Glomerular endothelial cell (primary cell): ENCODE data around the gene SLC9A3. TPM values are rescaled to one million over a fixed set of nuclear protein-coding genes. Genes with fewer than 3 reads are reported as not detected.
"Not testable (repeated sequence)": the region's sequence is repeated elsewhere in the genome, so short reads cannot be mapped to it uniquely, and the experiment has no call there.

Source experiments
- DNase-seq: peaks from one replicate; pipeline ENCODE4 v3.0.0-alpha.2; 2011; ENCODE audit warnings: low read depth, low spot score; ENCODE audit errors: extremely low read depth
- total RNA-seq: library from RNA; depleted of rRNA; stranded (reverse); fragments of >200 nt; gene quantifications from 2 replicates; pipeline ENCODE4 v1.2.3, GENCODE V29; 2015

SLC9A3 gene
- 2.2 and 3.1 TPM in 2 replicates for total RNA-seq

DNA sequence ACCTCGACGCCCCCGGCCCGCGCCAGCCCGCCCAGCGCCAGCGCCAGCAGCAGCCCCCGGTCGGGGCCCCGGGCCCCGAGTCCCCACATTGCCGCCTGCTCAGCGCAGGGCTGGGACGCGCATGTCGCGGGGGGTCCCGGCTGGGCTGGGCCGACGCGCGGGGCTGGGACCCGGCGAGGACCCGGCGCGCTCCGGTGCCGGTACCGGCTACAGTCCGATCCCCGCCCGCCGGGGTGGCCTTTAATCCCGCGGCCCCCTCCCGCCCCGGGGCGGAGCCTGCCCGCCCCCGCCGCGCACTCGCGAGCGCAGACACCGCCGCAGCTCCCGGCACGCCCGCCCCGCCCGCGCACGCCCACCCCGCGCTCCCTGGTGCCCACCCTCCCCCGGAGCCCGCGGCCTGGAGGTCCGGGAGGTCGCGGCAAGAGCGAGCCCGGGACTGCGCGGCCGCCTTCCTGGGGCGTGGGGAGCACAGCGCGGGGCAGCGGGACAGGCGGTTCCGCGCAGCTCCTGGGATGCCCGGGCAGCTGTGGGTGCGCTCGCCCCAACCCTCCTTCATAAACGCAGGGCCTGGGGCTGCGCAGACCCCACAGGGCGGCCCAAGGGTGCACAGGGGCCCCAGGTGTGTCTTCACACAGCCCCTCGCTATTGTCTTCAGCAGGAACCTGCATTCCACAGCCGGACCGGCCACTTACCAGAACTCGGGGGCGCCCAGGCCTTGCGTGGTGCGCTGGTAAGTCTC is at the start of gene SLC9A3:
SLC9A3 (minus strand) TSS at position 216 of the 739 bp plus-strand sequence.
- DNase-seq = no peak

DNA sequence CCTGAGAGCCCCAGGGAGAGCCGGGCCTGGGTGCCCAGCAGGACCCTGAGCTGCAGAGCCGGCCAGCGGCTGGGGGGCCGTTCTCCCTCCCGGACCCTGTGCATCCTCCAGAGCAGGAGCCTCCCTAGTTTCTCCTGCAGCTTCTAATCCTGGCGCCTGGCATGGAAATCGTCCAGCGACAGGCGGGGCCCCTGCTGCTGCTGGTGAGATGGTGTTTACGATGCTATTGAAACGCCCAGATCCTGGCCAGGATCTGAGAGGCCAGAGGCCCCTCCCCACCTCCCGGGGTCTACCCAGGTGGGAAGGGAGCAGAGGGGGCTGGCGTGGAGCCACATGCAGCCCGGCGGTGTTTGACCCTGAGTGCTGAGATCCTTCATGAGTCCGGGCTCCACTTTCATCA is 49.7 kb upstream of the SLC9A3 start:
- DNase-seq = no peak

DNA sequence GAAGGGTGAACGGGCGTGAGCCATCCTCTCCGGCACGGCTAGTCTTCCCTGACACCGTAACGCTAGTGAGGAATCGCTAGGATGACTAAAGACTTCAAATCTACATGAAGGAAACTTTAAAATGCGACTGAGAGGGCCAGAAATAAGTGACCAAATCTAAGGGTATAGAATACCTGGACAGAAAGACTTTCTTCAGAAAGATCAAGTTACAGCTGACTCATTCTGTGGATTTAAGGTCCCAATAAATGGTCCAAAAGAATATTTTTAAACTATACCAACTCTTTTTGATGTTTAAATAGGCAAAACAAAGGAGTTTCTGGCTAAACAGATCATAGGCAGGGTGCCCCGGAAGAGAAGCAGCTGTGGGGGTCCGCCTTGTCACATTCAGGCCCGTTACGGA is 49.0 kb upstream of the SLC9A3 start:
- no peak for DNase-seq

DNA sequence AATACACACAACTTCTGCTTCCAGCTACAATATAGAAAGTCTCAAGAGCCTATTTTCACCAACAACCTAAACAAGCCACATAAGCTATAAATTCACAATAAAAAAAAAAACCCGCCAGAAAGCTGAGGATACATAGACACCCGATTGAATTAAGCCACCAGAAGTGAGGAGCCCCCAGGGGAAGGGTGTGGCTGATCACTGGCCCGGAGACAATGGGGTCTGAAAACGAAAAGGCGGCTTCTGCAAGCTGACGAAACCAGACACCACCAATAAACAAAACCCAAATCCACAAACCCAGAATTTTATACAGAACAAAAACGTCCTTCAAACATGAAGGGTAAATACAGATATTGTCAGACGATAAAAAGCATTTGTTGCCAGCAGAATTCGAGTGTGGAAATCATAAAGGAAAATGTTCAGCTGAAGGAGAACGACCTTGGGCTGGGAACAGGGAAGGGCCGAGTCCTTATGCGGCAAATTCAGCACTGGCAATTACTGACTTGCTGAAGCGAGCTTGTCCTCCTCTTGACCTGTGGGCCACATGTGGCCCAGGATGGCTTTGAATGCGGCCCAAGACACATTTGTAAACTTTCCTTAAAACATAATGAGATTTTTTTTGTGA is 48.3 kb upstream of the SLC9A3 start:
- DNase-seq = no peak

DNA sequence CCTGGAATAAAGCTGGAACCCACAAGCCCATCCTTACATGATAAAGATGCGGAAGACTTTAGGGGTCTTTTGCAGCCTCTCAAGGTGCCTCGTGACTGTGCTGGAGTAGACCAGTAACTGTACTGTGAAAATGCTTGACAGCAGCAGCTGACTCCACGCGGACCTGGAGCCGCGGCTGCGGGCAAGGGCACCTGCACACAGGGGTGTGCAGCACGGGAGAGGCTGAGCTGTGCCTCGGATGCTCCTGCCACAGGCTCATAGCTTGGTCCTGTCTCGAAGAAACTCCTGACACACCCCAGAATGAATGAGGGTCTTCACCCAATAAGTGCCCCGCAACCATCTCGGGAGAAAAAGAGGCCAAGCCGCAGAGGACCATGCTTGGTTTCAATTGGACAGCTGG is 47.5 kb upstream of the SLC9A3 start:
- DNase-seq = no peak

DNA sequence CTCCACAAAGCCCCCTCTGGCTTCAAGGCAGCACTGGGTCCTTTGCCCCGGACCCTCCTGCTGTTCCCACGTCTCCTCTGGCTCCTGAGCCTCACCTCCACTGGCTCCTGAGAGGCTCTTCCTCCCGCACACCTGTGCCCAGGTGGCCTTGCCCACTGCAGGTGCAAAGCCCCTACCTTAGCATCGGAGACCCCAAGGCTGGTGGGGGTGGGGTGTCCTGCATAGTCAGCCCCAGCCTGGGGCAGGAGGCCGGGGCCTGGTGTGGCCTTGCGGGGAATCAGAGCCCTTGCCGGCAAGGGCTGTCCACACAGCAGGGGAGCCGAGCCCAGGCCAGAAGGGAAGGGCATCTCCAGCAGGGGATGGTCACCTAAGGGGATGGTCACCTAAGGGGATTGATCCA is 46.6 kb upstream of the SLC9A3 start:
- no peak for DNase-seq

DNA sequence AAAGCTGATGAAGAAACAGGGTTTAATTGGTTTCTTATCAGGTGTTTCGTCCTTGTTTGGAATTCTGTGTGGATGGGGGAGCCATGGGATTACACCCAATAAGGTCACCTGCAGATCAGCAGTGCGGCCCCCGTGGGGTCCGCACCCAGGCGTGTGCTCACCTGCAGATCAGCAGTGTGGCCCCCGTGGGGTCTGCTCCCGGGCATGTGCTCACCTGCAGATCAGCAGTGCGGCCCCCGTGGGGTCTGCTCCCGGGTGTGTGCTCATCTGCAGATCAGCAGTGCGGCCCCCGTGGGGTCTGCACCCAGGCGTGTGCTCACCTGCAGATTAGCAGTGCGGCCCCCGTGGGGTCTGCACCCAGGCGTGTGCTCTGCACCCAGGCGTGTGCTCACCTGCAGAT is 46.2 kb upstream of the SLC9A3 start:
- DNase-seq = no peak

DNA sequence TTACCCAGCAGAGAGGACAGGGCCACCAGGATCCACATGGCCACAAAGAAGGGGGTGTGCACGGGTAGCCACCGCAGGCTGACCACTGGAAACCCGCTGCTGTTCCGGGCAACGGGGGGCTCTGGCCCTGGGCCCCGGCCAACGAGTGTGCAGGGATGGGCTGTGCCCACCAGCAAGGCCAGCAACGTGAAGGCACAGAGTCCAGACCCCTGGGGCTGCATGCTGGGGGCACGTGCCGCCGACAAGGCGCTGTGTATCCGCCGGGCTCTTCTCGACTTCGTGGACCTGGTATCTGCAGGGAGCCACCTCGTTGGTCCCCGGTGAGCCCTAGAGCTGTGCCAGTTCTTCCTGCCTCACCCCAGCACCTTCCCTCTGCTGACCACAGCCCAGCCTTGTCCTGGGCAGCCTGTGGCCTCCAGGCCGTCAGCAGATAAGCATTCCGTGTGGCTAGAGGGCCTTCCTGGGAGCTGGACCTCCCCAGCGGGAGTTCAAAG is 45.7 kb upstream of the SLC9A3 start:
- no peak for DNase-seq

DNA sequence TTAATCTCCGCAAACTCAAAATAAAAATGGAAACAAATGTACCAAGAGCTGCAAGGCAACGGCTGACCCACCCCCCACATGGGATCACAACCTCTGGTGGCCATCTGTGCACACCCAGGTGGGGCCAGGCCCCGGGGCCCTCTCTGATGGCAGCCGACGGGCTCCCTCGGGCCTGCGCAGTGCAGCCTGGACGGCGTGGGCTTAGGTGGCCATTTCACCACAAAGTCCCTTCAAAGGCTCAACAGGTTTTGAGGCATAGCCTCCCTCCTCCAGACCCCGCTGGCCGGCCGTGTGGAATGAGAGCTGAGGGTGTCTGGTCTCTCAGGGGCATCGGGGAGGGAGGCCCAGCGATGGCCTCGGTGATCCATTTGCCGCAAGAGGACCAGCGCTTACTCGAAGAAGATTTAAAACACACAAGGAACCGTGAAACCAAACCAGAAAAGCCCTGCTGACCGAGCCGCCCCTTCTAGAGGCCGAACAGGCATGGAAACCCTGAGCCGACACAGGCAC is 45.2 kb upstream of the SLC9A3 start:
- no peak for DNase-seq

DNA sequence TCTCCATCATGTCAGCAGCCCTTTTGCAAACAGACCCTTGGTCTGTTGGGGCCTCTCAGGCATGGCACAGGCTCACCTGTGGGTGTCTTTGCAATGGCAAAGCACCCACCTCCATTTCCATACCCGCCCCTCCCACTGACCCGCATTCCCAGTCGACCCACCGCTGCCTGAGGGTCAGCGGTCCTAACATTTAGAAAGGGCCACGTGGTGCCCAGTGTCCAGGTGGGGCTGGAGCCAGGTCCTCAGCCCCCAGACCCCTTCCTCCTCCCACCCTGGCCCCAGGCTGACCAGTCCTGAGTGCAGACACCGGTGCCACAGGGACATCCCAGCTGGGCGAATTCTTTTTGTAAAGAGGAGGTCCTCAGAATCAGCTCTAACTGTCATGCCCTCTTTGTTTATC is 44.6 kb upstream of the SLC9A3 start:
- DNase-seq = no peak

DNA sequence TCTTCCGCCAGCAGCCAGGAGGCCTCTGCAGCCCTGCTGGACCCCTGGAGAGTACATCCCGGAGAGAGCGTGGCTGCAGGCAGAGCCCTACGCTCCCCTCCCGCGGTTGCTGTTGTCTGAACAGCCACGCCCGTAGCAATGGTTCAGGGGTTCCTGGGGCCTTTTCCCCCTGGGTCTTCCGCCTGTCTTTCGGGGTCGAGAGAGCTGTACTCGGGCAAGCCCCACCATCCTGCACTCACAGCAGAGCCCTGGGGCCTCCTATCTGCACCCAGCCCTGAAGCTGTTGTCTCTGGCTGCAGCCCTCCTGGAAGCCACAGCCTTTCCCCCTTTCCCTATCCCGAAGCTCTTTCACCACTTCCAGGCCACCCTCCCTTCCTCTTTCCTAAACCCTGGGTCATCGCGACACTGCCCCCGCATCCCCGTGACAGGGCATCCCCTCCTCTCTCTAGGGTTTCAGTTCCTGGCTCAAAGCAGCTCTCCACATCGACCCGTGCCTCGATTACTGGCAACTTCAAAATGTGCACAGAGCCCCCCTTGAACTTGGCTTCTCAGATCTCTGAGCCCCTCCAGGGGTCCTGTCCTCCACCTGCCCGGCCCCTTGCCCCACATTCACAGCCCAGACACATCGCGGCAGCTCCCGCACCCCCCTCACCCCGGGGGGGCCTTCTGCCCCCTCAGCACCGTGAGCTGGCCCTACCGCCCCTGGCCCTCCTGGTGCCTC is 44.0 kb upstream of the SLC9A3 start:
- DNase-seq = no peak

DNA sequence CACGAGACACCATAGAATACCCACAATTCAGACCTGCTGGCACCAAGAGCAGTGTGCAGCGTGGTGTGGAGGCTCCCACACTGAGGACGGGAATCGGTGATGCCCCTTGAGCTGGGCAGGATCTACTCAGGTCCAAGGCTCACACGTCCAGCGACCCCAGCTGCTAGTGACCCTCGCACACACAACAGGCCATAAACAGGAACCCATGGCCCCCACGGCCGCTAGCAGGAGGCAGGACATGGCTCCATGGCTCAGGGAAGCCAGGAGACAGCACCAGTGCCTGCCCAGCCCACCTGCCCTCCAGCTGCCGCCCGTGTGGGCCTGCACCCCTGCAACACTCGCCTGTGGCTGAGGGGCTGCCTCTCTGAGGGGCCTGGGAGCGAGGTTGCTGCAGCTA is 43.4 kb upstream of the SLC9A3 start:
- no peak for DNase-seq

DNA sequence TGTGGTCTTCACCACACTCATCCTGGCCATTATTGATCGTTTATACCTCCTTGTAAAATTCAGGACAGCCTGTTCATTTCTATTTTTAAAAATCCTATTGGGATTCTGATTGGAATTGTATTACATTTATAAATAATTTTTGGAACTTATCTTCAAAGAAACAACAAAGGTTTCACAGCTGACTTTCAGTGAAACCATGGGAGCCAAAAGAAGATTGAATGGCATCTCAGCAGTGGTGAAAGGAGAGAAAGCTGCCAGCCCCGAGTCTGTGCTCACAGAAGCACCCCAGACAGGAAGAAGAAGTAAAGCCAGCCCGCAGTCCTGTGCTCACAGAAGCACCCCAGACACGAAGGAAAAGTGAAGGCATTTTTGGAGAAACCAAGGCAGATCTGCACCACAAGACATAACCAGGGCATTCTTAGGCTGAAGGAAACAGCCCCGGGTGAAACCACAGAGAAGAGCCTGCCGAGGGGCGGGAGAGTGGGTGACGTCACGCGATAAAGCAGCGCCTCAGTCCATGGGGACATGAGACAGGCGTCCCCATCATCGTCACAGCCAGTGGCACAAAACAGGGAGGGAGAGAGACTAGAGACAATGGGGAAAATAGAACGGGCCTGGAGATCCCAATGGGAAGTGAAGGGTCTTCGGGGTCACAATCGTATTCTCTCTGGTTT is 42.5 kb upstream of the SLC9A3 start:
- DNase-seq = no peak

DNA sequence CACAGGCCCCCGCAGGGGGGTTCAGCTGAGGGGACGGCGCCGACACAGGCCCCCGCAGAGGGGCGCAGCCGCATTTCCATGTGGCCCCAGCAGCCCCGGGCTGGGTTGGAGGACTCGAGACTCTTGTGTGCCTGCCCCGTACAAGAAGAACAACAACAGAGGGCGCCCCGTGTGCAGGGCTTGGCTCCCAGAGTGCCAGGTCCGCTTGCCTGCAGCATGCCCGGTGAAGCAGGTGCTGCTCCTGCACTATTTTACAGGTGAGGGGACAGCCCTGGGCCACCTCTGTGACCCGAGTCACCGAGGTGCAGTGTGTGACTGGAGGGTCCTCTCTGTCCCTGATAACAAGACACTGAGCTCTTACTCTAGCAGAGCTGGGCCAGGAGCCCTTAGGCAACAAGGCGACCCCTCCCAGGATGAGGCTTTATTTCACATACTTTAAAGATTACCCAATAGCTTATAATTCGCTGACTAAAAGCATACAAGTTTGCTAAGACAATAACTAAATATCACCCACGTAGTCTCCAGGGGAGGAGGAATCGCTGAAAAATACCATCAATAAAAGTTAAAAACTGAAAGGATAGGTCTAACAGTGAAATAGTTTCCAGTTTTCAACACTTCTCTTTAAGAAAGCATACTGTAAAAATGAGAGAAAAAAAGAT is 41.7 kb upstream of the SLC9A3 start:
- no peak for DNase-seq

DNA sequence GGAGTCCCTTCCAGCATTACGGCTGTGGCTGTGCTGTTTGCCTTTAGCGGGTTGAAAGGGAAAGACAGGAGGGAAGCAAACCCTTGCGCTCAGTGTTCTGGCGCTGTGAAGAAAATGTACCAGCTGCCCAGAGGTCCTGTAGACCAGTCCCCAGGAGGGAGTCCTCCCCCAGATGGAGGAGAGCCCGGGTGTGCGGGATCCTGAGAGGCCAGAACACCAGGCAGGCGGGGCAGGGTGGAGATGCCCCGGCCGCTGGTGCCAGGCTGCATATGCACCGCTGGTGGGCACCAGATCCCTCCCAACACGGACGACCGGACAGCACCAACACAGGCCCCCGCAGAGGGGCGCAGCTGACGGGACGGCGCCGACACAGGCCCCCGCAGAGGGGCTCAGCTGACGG is 37.2 kb upstream of the SLC9A3 start:
- DNase-seq = no peak

DNA sequence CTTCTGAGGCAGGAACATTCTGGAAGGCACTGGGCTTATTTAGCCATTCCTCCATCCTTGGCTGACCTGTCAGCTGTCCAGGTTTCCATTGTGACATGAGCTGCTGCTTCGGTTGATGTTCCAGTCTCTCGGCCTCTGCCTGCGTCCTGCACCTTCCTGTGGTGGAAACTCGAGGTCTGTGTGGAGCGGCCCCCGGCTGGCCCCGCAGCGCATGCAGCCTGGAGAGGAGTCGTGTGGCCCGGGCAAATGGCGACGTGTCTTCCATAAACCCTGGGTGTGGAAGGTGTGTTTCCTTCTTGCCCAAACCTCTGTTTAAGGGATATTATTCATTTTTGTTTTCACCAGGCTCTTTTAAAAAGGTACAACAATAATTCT is 36.5 kb upstream of the SLC9A3 start:
- DNase-seq = no peak

DNA sequence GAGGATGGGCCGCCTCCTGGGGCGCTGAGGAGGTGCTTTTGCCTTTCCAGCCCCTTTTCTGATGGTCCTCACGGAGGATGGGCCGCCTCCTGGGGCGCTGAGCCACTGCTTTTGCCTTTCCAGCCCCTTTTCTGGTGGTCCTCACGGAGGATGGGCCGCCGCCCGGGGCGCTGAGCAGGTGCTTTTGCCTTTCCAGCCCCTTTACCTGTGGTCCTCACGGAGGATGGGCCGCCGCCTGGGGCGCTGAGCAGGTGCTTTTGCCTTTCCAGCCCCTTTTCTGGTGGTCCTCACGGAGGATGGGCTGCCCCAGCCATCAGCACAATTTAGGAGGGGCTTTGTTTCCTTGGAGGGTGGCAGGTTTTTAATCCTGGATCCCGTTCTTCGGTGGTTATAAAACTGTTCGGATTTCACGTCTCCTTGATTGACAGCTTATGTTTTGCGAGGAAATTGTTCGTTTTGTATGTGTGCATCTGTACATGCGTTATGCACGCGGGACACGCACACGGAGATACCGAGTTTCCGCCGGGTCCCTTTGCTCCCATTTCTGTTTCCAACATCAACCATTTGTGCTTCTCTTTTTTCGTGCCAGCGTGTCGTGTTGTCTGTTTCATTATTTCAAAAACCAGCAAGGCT is 34.7 kb upstream of the SLC9A3 start:
- no peak for DNase-seq

DNA sequence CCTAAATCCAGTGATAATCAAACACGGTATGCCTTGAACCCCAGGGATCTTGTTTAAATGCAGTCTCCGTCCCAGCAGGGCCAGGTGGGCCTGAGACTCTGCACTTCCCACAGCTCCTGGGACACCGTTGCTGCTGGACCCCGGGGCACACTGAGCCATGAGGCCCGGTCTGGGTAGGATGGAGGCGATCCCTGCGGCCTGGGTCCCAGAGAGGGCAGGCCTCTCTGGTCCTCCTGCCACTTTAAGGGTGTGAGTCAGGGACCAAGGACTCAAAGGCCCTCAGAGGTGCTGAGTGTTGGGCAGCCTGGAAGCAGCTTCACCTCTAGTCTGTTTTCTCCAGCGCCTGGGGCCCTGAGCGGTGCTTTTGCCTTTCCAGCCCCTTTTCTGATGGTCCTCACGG is 34.1 kb upstream of the SLC9A3 start:
- no peak for DNase-seq

DNA sequence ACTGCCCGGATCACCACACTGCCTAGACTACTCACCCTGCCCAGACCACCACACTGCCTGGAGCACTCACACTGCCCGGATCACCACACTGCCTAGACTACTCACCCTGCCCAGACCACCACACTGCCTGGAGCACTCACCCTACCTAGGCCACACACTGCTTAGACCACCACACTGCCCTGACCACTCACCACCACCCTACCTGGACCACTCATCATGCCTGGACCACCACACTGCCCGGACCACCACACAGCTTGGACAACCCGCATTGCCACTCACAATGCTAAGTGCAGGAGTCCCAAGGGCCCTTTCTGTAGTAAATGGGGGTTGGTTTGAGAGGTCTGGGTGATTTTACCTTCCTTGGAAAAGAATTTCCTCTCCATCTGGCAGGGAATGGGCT is 33.7 kb upstream of the SLC9A3 start:
- not testable (repeated sequence) for DNase-seq

DNA sequence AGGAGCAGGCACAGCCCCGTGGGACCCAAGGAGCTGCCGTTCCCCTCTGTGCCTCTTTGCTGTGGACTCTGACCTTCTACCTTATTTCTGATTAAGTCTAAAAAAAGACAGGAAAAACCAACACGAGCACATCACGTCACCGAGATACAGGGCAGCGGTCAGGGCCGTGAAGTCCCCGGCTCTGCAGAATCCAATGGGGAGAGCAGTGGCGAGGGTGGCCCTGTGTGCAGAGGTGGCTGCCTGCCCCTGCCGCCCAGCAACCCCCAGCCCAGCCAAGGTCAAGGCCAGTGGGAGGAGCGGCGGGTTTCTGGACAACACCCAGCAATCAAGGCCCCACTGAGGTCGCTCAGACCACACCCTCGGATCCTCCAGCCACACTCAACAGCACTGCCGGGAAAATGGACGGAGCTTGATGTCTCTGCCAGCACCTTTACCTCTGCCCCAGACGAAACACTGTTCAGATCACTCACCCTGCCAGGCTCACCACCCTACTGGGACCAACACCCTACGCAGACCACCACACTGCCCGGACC is 32.7 kb upstream of the SLC9A3 start:
- no peak for DNase-seq
